Measurements from ENCODE around the gene CNOT6. TPM values are rescaled to one million over a fixed set of nuclear protein-coding genes. Genes with fewer than 3 reads are reported as not detected.
A peak's percentile ranks its signal among the peaks of the same experiment; 100 is the strongest.
"Not testable (repeated sequence)": the region's sequence is repeated elsewhere in the genome, so short reads cannot be mapped to it uniquely, and the experiment has no call there.

Gene CNOT6
- polyA plus RNA-seq, 1 donor: 23.8 TPM

GRCh38 chr5:180471866-180472265 is 22.3 kb upstream of the CNOT6 start:
- DNase-seq: no peak

- DNase-seq: no peak
Observed at GRCh38 chr5:180472269-180472668, 21.9 kb upstream of the CNOT6 start.

- not testable (repeated sequence) for DNase-seq
Observed at GRCh38 chr5:180473386-180473785, 20.8 kb upstream of the CNOT6 start.

GRCh38 chr5:180474569-180474968 is 19.6 kb upstream of the CNOT6 start:
- no peak for DNase-seq

- DNase-seq: not testable (repeated sequence)
Observed at GRCh38 chr5:180475969-180476524, 18.1 kb upstream of the CNOT6 start.

- DNase-seq: no peak
Observed at GRCh38 chr5:180484813-180485212, 9.4 kb upstream of the CNOT6 start.

- DNase-seq: no peak
Observed at GRCh38 chr5:180486636-180487149, 7.5 kb upstream of the CNOT6 start.

- DNase-seq: no peak
Observed at GRCh38 chr5:180487556-180487955, 6.6 kb upstream of the CNOT6 start.

GRCh38 chr5:180491496-180491895 is 2.7 kb upstream of the CNOT6 start:
- no peak for DNase-seq

- no peak for DNase-seq
Observed at GRCh38 chr5:180492226-180492903, 1.8 kb upstream of the CNOT6 start.

- DNase-seq: peak; percentile 48
Observed at GRCh38 chr5:180494510-180495181, 467 bp downstream of the CNOT6 start.

GRCh38 chr5:180495292-180495691 is 1.1 kb downstream of the CNOT6 start:
- DNase-seq: no peak

- no peak for DNase-seq
Observed at GRCh38 chr5:180495991-180496741, 2.0 kb downstream of the CNOT6 start.

GRCh38 chr5:180496806-180497205 is 2.6 kb downstream of the CNOT6 start:
- not testable (repeated sequence) for DNase-seq

- not testable (repeated sequence) for DNase-seq
Observed at GRCh38 chr5:180497865-180498264, 3.7 kb downstream of the CNOT6 start.

- no peak for DNase-seq
Observed at GRCh38 chr5:180498378-180498777, 4.2 kb downstream of the CNOT6 start.

- no peak for DNase-seq
Observed at GRCh38 chr5:180499684-180500083, 5.5 kb downstream of the CNOT6 start.

GRCh38 chr5:180500300-180500699 is 6.1 kb downstream of the CNOT6 start:
- DNase-seq: not testable (repeated sequence)

- DNase-seq: no peak
Observed at GRCh38 chr5:180507661-180508060, 13.5 kb downstream of the CNOT6 start.

- no peak for DNase-seq
Observed at GRCh38 chr5:180515294-180515693, 21.1 kb downstream of the CNOT6 start.

- not testable (repeated sequence) for DNase-seq
Observed at GRCh38 chr5:180515974-180516373, 21.8 kb downstream of the CNOT6 start.

GRCh38 chr5:180516440-180516839 is 22.3 kb downstream of the CNOT6 start:
- DNase-seq: no peak

GRCh38 chr5:180519098-180519497 is 24.9 kb downstream of the CNOT6 start:
- no peak for DNase-seq

Data from hindlimb muscle (tissue), 1 donor.